HEK293 (cell line): ENCODE measurements around the gene DPYD.

Source experiments
- CTCF ChIP-seq: fragments of 450-650 bp; formaldehyde crosslinking; IDR thresholded peaks from 2 replicates; pipeline ENCODE4 v1.5.1; 2016; ENCODE audit warnings: missing biosample characterization, missing genetic modification characterization
- HOXA7 ChIP-seq: sonication (generic); formaldehyde crosslinking; IDR thresholded peaks from 2 replicates; pipeline ENCODE4 v1.8.1; 2022; ENCODE audit warnings: missing genetic modification reagents, borderline replicate concordance
- YY1 ChIP-seq: fragments of 450-650 bp; formaldehyde crosslinking; IDR thresholded peaks from 2 replicates; pipeline ENCODE4 v1.5.1; 2018; ENCODE audit warnings: missing biosample characterization, missing genetic modification characterization
- ZNF16 ChIP-seq: fragments of 450-650 bp; formaldehyde crosslinking; IDR thresholded peaks from 2 replicates; pipeline ENCODE4 v1.5.1; 2016; ENCODE audit warnings: low read depth, missing biosample characterization, missing genetic modification characterization
- ZNF214 ChIP-seq: fragments of 450-650 bp; formaldehyde crosslinking; IDR thresholded peaks from 2 replicates; pipeline ENCODE4 v1.5.1; 2017; ENCODE audit warnings: missing biosample characterization, mild to moderate bottlenecking, missing genetic modification characterization, borderline replicate concordance
- ZNF324 ChIP-seq: fragments of 450-650 bp; formaldehyde crosslinking; IDR thresholded peaks from 2 replicates; pipeline ENCODE4 v1.5.1; 2016; ENCODE audit warnings: missing biosample characterization, missing genetic modification characterization
- ZNF488 ChIP-seq: fragments of 450-650 bp; formaldehyde crosslinking; IDR thresholded peaks from 2 replicates; pipeline ENCODE4 v1.5.1; 2016; ENCODE audit warnings: missing biosample characterization, missing genetic modification characterization
- ZNF530 ChIP-seq: fragments of 450-650 bp; formaldehyde crosslinking; IDR thresholded peaks from 2 replicates; pipeline ENCODE4 v1.5.1; 2016; ENCODE audit warnings: low read depth, missing biosample characterization, missing genetic modification characterization
- ZNF707 ChIP-seq: fragments of 450-650 bp; formaldehyde crosslinking; IDR thresholded peaks from 2 replicates; pipeline ENCODE4 v1.5.1; 2016; ENCODE audit warnings: missing biosample characterization, missing genetic modification characterization

GRCh38 chr1:97262842-97263241 is 658.0 kb downstream of the DPYD start:
- TF ChIP-seq CTCF (tag by site-specific recombination) (no peak), ZNF488 (tag by site-specific recombination) (no peak), ZNF16 (tag by site-specific recombination) (no peak), ZNF324 (tag by site-specific recombination) (no peak), YY1 (no peak), ZNF214 (tag by site-specific recombination) (no peak), ZNF707 (tag by site-specific recombination) (no peak), ZNF530 (tag by site-specific recombination) (no peak), HOXA7 (CRISPR knock-in tag) (no peak)
